NCI-H146 (cell line): Measurements from ENCODE around the gene ABI3BP.

ENCODE experiments used
- DNase-seq: peaks from one replicate; lab custom pipeline; 2025; lab: John Stamatoyannopoulos, UW

Gene ABI3BP

DNA sequence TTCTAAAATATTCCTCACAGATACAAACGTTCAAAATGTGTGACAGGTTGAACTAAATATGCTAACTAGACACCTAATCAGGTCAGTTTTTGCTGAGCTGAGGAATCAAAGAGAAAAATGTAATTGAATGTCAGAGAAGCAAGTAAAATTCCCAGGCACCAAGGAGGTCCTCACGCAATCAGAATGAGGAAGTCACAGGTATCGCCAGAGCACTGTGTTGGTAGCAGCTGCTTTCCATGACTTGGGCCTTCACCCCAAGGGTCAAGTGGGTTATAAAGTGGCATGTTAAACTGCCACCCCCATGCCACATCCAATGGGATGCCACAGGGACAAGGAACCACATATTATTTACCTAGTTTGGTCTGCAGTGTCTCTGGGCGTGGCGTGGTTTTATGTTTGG lies 158.9 kb downstream of the ABI3BP start:
- DNase-seq: no peak

GRCh38 chr3:100833483-100833882 lies 159.7 kb downstream of the ABI3BP start:
- peak; percentile 40 for DNase-seq

DNA sequence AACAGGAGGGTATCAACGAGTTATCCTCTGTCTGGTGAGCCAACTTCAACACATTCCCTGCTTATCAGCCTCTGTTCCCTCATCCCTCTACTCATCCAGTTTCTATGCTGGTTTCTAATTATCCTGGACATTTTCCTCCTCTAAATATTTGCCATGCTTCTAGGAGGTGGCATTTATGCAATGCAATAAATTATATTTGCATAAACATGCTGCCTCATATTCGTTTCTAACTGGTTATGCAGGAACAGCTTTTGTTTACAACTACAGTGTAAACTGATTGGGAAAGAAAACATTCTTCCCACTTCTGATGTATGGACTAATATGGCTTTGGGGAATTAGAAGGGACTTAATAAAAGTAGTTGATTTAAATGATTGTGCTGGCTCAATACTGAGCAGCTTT lies 161.6 kb downstream of the ABI3BP start:
- no peak for DNase-seq

DNA sequence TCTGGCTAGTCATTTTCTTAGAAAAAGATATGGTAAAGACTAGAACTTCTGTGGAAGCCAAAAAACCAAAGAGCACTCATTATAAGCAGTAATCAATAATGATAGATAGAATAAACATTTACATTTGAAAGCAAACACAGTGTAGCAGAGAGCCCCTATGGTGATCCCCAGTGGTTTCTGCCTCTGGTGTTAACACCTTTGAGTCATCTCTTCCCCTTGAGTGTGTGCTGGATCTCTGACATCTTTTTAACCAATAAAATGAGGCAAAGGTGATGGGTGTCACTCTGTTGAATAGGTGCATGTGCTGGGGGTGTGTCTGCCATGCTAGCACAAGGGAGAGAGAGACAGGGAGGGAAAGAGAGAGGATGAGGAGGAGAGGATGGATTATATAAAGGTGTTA lies 162.3 kb downstream of the ABI3BP start:
- DNase-seq: peak; percentile 0

GRCh38 chr3:100825574-100825973 lies 167.6 kb downstream of the ABI3BP start:
- DNase-seq: no peak

DNA sequence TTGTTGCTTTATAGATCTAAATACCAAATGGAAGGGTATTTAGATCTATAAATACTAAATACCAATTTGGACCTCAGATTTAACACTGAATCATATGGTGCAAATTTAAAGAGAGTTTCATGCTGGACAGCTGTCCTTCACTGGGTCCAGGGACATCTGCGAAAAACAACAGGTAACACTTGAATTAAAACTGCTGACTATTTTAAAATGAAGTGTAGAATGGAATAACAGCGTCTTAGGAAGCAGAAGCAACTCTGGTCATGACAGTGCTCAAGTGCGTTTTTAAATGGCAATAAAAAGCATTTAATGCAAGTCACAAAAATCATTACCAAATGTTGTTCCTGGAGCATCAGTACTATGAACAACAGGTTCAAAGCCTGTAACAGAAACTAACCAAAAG lies 177.6 kb downstream of the ABI3BP start:
- DNase-seq: no peak

GRCh38 chr3:100813828-100814227 lies 179.4 kb downstream of the ABI3BP start:
- no peak for DNase-seq

DNA sequence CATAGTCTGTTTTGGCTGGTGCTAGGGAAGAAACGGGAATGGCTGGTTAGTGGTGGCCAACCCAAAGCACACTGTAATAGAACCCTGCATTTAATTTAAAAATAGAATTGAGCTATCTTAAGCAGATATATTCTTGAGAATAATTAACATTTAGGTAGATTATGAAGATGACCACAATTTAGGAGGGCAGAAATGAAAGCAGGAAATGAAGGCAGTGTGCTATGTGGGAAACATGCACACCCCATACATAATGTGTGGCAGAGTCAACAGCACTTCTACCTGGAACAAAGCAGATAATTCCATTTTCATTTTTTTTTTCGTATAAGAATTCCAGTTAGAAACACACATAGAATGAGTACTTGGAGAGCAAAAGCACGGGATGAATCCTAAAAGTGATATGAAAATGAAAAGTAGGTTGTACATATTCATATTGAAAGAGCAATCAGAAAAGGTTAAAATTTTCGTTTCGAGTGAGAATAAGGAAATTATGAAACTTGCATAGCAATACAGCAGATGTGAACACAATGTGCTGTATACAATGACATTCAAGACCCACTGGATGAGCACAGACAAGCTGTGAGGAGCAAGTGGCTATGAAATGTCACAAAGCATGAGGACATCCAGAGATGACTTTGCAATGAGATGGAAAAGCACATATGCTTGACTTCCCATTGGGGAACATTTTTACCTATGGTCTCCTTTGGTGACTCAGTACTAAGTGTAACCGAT lies 181.3 kb downstream of the ABI3BP start:
- DNase-seq: no peak

- DNase-seq: no peak
These were observed 182.6 kb downstream of the ABI3BP start for GRCh38 chr3:100810671-100811070.

GRCh38 chr3:100804631-100805030 lies 188.6 kb downstream of the ABI3BP start:
- DNase-seq: no peak

GRCh38 chr3:100803711-100804110 lies 189.5 kb downstream of the ABI3BP start:
- no peak for DNase-seq

- DNase-seq: no peak
These were observed 191.1 kb downstream of the ABI3BP start for GRCh38 chr3:100802126-100802525.

DNA sequence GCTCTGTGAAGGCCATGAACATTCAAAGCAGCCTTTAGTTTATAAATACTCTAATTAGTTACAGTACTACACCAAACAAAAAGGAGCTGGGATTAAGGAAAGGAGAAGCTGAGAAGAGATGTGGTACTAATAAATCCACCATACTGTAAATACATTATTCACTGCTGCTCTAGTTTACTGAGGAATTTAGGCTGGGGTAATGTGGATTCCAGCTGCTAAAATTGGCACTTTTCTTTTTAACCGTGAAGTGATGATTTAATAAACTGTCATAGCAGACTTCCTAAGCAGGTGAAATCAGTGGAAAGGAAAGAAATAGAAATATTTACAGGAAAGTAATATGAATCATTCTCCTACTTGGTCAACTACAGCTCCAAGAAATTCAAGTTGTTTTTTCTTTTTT lies 195.2 kb downstream of the ABI3BP start:
- no peak for DNase-seq

- DNase-seq: no peak
These were observed 196.7 kb downstream of the ABI3BP start for GRCh38 chr3:100796556-100796955.

DNA sequence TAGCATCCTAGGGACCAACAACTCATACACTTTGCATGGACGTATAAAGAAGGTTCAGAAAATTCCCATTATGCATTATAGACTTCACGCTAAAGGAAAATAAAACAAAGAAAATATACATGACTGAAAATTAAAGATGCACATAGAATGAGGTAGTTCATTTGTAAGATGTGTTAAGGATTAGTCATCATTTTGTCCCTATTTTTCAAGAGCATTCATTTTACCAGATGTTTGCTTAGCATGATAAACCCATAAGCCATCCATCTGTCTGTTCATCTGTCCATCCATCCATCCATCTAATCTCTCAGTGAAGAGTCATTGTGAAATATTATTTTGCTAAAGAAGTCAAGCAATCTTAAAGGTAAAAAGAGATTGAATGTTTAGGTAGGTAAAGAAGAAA lies 203.6 kb downstream of the ABI3BP start:
- DNase-seq: no peak

DNA sequence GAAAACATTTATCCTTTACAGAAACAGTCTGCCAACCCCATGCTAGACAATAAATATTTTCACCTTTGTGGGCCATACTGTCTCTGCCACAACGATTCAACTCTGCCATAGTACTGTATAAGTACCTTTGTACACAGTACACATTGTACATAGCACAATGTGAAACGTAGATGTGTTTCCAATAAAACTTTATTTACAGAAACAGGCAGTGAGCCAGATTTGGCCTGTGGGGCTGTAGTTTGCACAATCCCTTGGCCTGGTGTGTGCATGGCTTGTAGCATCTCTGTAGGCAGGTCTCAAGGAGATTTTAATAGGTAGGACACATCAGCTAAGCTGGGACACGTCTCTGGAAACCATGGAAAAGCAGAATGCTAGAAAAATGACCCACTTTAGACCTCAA lies 209.6 kb downstream of the ABI3BP start:
- DNase-seq: no peak

DNA sequence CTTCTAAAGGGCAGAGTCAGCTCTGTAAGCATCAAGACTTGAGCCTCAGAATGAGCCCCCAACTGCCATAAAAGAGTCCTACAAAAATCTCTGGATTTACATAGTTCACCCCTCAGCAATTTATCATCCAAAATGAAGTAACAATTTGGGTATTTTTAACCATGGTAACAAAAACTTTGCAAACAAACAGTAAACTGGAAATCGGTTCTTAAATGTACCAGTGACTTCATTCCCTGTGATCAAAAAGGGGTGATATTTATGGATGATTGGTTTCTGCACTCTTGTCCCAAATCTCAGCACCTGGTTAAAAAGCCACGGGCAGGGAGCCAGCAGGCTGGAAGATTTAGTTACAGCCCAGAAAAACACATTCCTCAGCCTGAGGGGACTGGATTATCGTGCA lies 210.3 kb downstream of the ABI3BP start:
- no peak for DNase-seq

DNA sequence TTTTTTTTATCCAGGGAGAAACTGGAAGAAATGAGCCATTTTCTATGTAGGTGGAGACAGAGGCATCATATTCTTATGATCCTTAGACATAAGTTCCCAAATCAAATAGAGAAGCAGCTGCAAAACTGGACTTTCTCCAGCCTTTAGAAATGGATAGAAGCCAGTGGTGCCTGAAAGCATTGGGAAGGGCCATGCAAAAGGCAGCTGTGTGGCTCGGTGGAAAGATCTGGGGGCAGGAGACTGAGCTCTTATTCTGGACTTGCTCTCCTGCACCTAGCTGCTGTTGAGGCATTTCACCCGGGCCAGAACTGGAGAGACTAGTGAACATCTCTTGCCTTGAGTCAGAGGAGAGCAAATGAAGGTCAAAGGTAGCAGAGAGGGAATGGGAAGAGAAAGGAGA lies 210.9 kb downstream of the ABI3BP start:
- DNase-seq: no peak

- DNase-seq: no peak
These were observed 211.9 kb downstream of the ABI3BP start for GRCh38 chr3:100781301-100781700.

DNA sequence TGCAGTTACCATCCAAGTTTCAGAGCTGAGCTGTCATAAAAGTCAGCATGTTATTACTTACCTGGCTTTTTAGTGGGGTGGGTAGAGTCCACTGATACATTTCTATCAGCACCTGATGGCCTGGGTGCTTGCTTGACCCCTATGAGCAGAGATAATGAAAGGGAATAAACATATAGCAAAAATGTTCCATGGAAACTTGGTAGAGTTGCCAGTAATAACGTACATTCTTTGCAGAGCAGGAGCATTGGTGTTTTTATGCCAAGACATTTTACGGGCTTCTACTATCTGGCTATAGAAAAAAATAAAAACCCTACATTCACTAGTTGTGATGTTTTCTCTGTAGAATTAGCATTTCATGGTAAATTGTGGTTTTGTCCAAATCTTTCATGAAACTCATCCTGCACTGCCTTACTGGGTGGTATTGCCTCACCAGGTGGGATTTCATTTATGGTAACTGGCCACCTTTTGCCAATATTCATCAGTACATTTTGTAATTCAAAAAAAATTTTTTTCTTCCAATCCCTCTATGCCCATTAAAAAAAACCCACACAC lies 213.1 kb downstream of the ABI3BP start:
- no peak for DNase-seq

- no peak for DNase-seq
These were observed 213.7 kb downstream of the ABI3BP start for GRCh38 chr3:100779480-100779879.

DNA sequence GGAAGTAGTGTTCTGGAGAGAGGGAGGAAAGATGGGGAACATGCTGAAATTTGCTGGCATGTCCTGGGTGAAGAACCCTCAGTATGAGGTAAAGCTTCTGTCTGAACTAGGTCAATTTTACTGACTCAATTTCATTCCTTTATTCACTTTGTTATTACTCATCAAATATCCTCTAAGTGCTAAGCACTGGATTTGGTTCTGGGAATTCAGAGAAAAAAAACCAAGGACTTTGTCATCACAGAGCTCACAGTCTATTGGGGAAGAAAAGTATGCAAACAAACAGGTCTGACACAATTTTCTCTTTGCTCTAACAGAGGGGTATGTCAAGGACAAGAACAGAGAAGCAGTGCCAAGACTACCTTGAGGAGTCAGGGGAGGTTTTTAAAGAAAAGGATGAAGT lies 215.9 kb downstream of the ABI3BP start:
- no peak for DNase-seq

- DNase-seq: no peak
These were observed 216.5 kb downstream of the ABI3BP start for GRCh38 chr3:100776746-100777145.

GRCh38 chr3:100776097-100776729 lies 217.0 kb downstream of the ABI3BP start:
- no peak for DNase-seq
